Activated naive CD4-positive, alpha-beta T cell treated with anti-CD3 and anti-CD28 coated beads, Interleukin-2, amount 10 ng/mL, durations not matched to agents 7 days and 5 days (primary cell): ENCODE results near the gene ZNF730.
"Not testable (repeated sequence)": the region's sequence is repeated elsewhere in the genome, so short reads cannot be mapped to it uniquely, and the experiment has no call there.

Source experiments
- CTCF ChIA-PET: fragments of 350-600 bp; sonication (Branson Sonifier 250); formaldehyde crosslinking; loops from one replicate; lab custom pipeline; 2021; ENCODE audit warnings: antibody characterized with exemption; lab: Charles Lee
- DNase-seq: peaks from one replicate; pipeline ENCODE4 v3.0.0-alpha.2; 2020
- H3K27ac Mint-ChIP-seq: one replicate; pipeline ENCODE4 v1.8.0; 2021; ENCODE audit warnings: mild to moderate bottlenecking, moderate library complexity, mixed read lengths
- H3K27me3 Mint-ChIP-seq: one replicate; pipeline ENCODE4 v1.8.0; 2021; ENCODE audit warnings: mild to moderate bottlenecking, mixed read lengths
- H3K36me3 Mint-ChIP-seq: one replicate; pipeline ENCODE4 v1.8.0; 2021; ENCODE audit warnings: mixed read lengths
- H3K4me1 Mint-ChIP-seq: one replicate; pipeline ENCODE4 v1.8.0; 2021; ENCODE audit warnings: mixed read lengths
- H3K4me3 Mint-ChIP-seq: one replicate; pipeline ENCODE4 v1.8.0; 2021; ENCODE audit warnings: mild to moderate bottlenecking, moderate library complexity, mixed read lengths
- H3K9me3 Mint-ChIP-seq: one replicate; pipeline ENCODE4 v1.8.0; 2021; ENCODE audit warnings: mixed read lengths

ZNF730 gene

DNA sequence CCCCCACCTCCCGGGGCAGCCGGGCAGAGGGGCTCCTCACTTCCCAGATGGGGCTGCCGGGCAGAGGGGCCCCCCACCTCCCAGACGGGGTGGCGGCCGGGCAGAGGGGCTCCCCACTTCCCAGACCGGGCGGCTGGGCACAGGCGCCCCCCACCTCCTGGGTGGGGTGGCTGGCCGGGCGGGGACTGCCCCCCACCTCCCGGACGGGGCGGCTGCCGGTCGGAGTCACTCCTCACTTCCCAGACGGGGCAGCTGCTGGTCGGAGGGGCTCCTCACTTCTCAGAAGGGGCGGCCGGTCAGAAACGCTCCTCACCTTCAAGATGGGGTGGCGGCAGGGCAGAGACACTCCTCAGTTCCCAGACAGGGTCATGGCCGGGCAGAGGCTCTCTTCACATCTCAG lies 43.9 kb downstream of the ZNF730 start:
- Mint-ChIP-seq H3K27me3 (no peaks in the 10 kb centered on the region), H3K4me1 (no peaks in the 10 kb centered on the region), H3K27ac (no peak overlapping the region), H3K9me3 (peaks cover 43% of the 10 kb centered on the region), H3K36me3 (no peaks in the 10 kb centered on the region), H3K4me3 (no peak overlapping the region)
- DNase-seq: no peak
- CTCF ChIA-PET: no interaction called here

GRCh38 chr19:23168286-23168685 lies 51.5 kb downstream of the ZNF730 start:
- H3K27me3 Mint-ChIP-seq, H3K27ac Mint-ChIP-seq, H3K36me3 Mint-ChIP-seq, H3K4me1 Mint-ChIP-seq, DNase-seq, H3K4me3 Mint-ChIP-seq: not testable (repeated sequence)
- peaks cover 17% of the 10 kb centered on the region for H3K9me3 Mint-ChIP-seq
- CTCF ChIA-PET: interaction anchor here (0.6 kb wide), 1 partner anchor 9 kb away, joined by 3 read pairs; no protein-coding TSS in a partner anchor

DNA sequence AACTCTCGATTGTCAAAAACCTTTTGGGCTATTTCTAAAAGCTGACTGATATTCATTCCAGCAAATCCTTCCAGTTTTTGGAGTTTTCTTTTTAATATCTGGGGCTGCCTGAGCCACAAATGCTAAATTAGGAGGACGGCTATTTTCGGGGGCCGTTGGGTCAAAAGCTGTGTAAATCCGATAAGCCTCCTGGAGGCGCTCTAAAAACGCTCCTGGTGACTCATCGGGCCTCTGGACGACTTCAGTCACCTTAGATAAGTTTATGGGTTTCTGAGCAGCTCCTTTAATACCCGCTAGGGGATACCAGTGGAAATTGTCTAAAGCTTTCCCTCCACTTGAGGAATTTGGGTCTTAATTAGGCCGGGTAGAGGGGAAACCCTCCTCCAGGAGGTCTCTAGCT lies 66.4 kb downstream of the ZNF730 start:
- CTCF ChIA-PET: no interaction called here
- H3K4me1 Mint-ChIP-seq: no peaks in the 10 kb centered on the region
- no peaks in the 10 kb centered on the region for H3K36me3 Mint-ChIP-seq
- H3K4me3 Mint-ChIP-seq: no peak overlapping the region
- H3K27ac Mint-ChIP-seq: no peak overlapping the region
- H3K9me3 Mint-ChIP-seq: peaks cover 74% of the 10 kb centered on the region
- H3K27me3 Mint-ChIP-seq: no peaks in the 10 kb centered on the region
- DNase-seq: no peak

GRCh38 chr19:23190341-23190740 lies 73.5 kb downstream of the ZNF730 start:
- no peak overlapping the region for H3K27ac Mint-ChIP-seq
- H3K4me1 Mint-ChIP-seq: no peaks in the 10 kb centered on the region
- no peaks in the 10 kb centered on the region for H3K27me3 Mint-ChIP-seq
- no peak overlapping the region for H3K4me3 Mint-ChIP-seq
- H3K9me3 Mint-ChIP-seq: peaks cover 43% of the 10 kb centered on the region
- no peak for DNase-seq
- no peaks in the 10 kb centered on the region for H3K36me3 Mint-ChIP-seq
- CTCF ChIA-PET: no interaction called here
